Smooth muscle cell (in vitro differentiated cells): ENCODE results near the gene ICOSLG. TPM values are rescaled to one million over a fixed set of nuclear protein-coding genes. Genes with fewer than 3 reads are reported as not detected.
"Not testable (repeated sequence)": the region's sequence is repeated elsewhere in the genome, so short reads cannot be mapped to it uniquely, and the experiment has no call there.

Experiments
- DNase-seq: peaks from one replicate; lab custom pipeline; 2025; ENCODE audit not compliant: unreplicated experiment; lab: John Stamatoyannopoulos, UW
- H2AFZ ChIP-seq: fragments of 200-600 bp; sonication (generic); 2 replicates; pipeline ENCODE4 v1.6.0; 2016; ENCODE audit warnings: antibody characterized with exemption, low read depth, mild to moderate bottlenecking
- H3F3A ChIP-seq: fragments of 200-600 bp; sonication (generic); 2 replicates; pipeline ENCODE4 v1.6.0; 2017; ENCODE audit warnings: antibody characterized with exemption, low read depth
- H3K27ac ChIP-seq: fragments of 200-600 bp; sonication (generic); 2 replicates; pipeline ENCODE4 v1.5.1; 2016; ENCODE audit warnings: low read depth, mild to moderate bottlenecking
- H3K27me3 ChIP-seq: fragments of 200-600 bp; sonication (generic); 2 replicates; pipeline ENCODE4 v1.6.1; 2016; ENCODE audit warnings: low read depth, mild to moderate bottlenecking
- H3K36me3 ChIP-seq: fragments of 200-600 bp; sonication (generic); 2 replicates; pipeline ENCODE4 v1.5.1; 2016; ENCODE audit warnings: low read depth
- H3K4me1 ChIP-seq: fragments of 200-600 bp; sonication (generic); 2 replicates; pipeline ENCODE4 v1.5.1; 2016; ENCODE audit warnings: low read depth
- H3K4me2 ChIP-seq: fragments of 200-600 bp; sonication (generic); 2 replicates; pipeline ENCODE4 v1.6.0; 2016; ENCODE audit warnings: mild to moderate bottlenecking
- H3K4me3 ChIP-seq: fragments of 200-600 bp; sonication (generic); 2 replicates; pipeline ENCODE4 v1.5.1; 2016; ENCODE audit warnings: mild to moderate bottlenecking
- H3K79me2 ChIP-seq: fragments of 200-600 bp; sonication (generic); 2 replicates; pipeline ENCODE4 v1.6.0; 2016; ENCODE audit warnings: low read depth, mild to moderate bottlenecking
- H3K9ac ChIP-seq: fragments of 200-600 bp; sonication (generic); 2 replicates; pipeline ENCODE4 v1.6.0; 2016; ENCODE audit warnings: low read depth
- H3K9me3 ChIP-seq: fragments of 200-600 bp; sonication (generic); replicated peaks from 2 replicates; pipeline ENCODE4 v1.5.1; 2016; ENCODE audit warnings: low read depth
- H4K20me1 ChIP-seq: fragments of 200-600 bp; sonication (generic); 2 replicates; pipeline ENCODE4 v1.6.0; 2016; ENCODE audit warnings: low read depth
- CTCF ChIP-seq: fragments of 200-600 bp; sonication (generic); IDR thresholded peaks from 2 replicates; pipeline ENCODE4 v1.5.1; 2017; ENCODE audit warnings: borderline replicate concordance, mild to moderate bottlenecking, antibody characterized with exemption; ENCODE audit not compliant: insufficient read depth, poor library complexity, severe bottlenecking
- WGBS: methylation state at CpG from one replicate; pipeline ENCODE4 v1.1.7; 2016; ENCODE audit warnings: low lambda C conversion rate; 5-methylcytosine and 5-hydroxymethylcytosine counted together
- polyA plus RNA-seq: library from polyadenylated mRNA; unstranded; fragments of >200 nt; fragmentation: Nextera tagmentation; extraction: Ambion mirVana; gene quantifications from 2 replicates; pipeline ENCODE4 v1.2.1, GENCODE V29; 2016
- total RNA-seq: library from RNA; depleted of rRNA; stranded (reverse); fragments of >200 nt; gene quantifications from 2 replicates; pipeline ENCODE4 v1.2.3, GENCODE V29; 2014

Gene ICOSLG
- 0.76 and 1.0 TPM in 2 replicates for total RNA-seq
- polyA plus RNA-seq = 0.73 and 1.3 TPM in 2 replicates

- H3K79me2 ChIP-seq, H3K27ac ChIP-seq, H3K9ac ChIP-seq, H4K20me1 ChIP-seq, H3F3A ChIP-seq, H2AFZ ChIP-seq, H3K36me3 ChIP-seq, DNase-seq, H3K4me2 ChIP-seq, H3K4me1 ChIP-seq, H3K9me3 ChIP-seq, H3K27me3 ChIP-seq, H3K4me3 ChIP-seq: not testable (repeated sequence)
- no CpG with 5 or more reads among the region's 53 CpGs for WGBS
Observed at GRCh38 chr21:44240842-44241241, at the start of gene ICOSLG. TSS of gene ICOSLG (minus strand) at chr21:44240943. CDS start at chr21:44240817, 126 bp downstream.

- Histone ChIP-seq H3F3A (no peaks in the 10 kb centered on the region), H3K79me2 (no peaks in the 10 kb centered on the region), H3K4me3 (no peak overlapping the region), H3K27me3 (no peaks in the 10 kb centered on the region), H2AFZ (no peak overlapping the region), H3K27ac (no peak overlapping the region), H3K4me2 (no peak overlapping the region), H4K20me1 (no peaks in the 10 kb centered on the region), H3K36me3 (no peaks in the 10 kb centered on the region), H3K4me1 (no peaks in the 10 kb centered on the region), H3K9me3 (no peaks in the 10 kb centered on the region), H3K9ac (no peak overlapping the region)
- TF ChIP-seq CTCF = no peak
- no peak for DNase-seq
- 84% methylated on average over 24 of the region's 24 CpGs for WGBS
Observed at GRCh38 chr21:44289381-44290010, 48.8 kb upstream of the ICOSLG start.

GRCh38 chr21:44288251-44289110, 47.7 kb upstream of the ICOSLG start:
- no peak overlapping the region for H3K4me3 ChIP-seq
- H2AFZ ChIP-seq = no peak overlapping the region
- H3K4me2 ChIP-seq = no peak overlapping the region
- no peaks in the 10 kb centered on the region for H3K9me3 ChIP-seq
- H4K20me1 ChIP-seq = no peaks in the 10 kb centered on the region
- H3K27me3 ChIP-seq = no peaks in the 10 kb centered on the region
- no peaks in the 10 kb centered on the region for H3F3A ChIP-seq
- H3K79me2 ChIP-seq = no peaks in the 10 kb centered on the region
- no peak for TF ChIP-seq CTCF
- H3K4me1 ChIP-seq = peaks cover 4% of the 10 kb centered on the region
- 85% methylated on average over 23 of the region's 23 CpGs for WGBS
- H3K27ac ChIP-seq = no peak overlapping the region
- no peaks in the 10 kb centered on the region for H3K36me3 ChIP-seq
- H3K9ac ChIP-seq = no peak overlapping the region
- no peak for DNase-seq

GRCh38 chr21:44286716-44287632, 46.2 kb upstream of the ICOSLG start:
- WGBS = 90% methylated on average over 22 of the region's 31 CpGs

More at GRCh38 chr21:44286716-44287632, 46.2 kb upstream of the ICOSLG start:
- Histone ChIP-seq H3K36me3 (no peaks in the 10 kb centered on the region), H2AFZ (no peak overlapping the region), H3K4me3 (no peak overlapping the region), H3K9me3 (no peaks in the 10 kb centered on the region), H3K79me2 (no peaks in the 10 kb centered on the region), H3K27ac (no peak overlapping the region), H3K4me2 (no peak overlapping the region), H3K27me3 (no peaks in the 10 kb centered on the region), H3K9ac (no peak overlapping the region), H3F3A (no peaks in the 10 kb centered on the region), H4K20me1 (no peaks in the 10 kb centered on the region), H3K4me1 (peaks cover 11% of the 10 kb centered on the region)
- no peak for TF ChIP-seq CTCF
- no peak for DNase-seq
